HG02840 (cell line): ENCODE data around the gene TNFRSF11A.
A peak's percentile ranks its signal among the peaks of the same experiment; 100 is the strongest.

Experiments
- ATAC-seq: cut with Tn5 transposase; IDR thresholded peaks from one replicate; pipeline ENCODE4 v1.9.1; 2021; ENCODE audit warnings: mild to moderate bottlenecking, moderate library complexity, moderate number of reproducible peaks; ENCODE audit not compliant: unreplicated experiment, low FRiP score

The TNFRSF11A gene

GRCh38 chr18:62374410-62374965 lies 49.4 kb downstream of the TNFRSF11A start:
- ATAC-seq, result no peak

- no peak for ATAC-seq
These were observed 52.2 kb downstream of the TNFRSF11A start for GRCh38 chr18:62377131-62377807.

- ATAC-seq, result no peak
These were observed 53.9 kb downstream of the TNFRSF11A start for GRCh38 chr18:62379051-62379450.

GRCh38 chr18:62381373-62381772 lies 56.3 kb downstream of the TNFRSF11A start:
- ATAC-seq, result no peak

DNA sequence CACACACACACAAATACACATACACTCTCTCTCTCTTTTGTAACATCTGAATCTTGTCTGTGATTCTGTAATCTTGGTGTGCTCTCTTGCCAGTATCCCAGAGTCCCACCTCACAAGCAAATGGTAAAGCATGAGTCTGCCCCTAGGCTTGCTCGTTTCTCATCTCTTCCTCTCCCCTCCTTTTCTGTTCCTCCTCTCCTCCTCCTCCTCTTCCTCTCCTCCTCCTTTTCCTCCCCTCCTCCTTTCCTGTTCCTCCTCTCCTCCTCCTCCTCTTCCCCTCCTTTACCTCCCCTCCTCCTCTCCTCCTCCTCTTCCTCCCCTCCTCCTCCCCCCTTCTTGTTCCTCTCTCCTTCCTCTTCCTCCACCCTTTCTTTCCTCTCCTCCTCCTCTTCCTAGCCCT lies 59.0 kb downstream of the TNFRSF11A start:
- no peak for ATAC-seq

- ATAC-seq, result no peak
These were observed 59.5 kb downstream of the TNFRSF11A start for GRCh38 chr18:62384610-62385097.

- ATAC-seq, result no peak
These were observed 61.0 kb downstream of the TNFRSF11A start for GRCh38 chr18:62386091-62386490.

DNA sequence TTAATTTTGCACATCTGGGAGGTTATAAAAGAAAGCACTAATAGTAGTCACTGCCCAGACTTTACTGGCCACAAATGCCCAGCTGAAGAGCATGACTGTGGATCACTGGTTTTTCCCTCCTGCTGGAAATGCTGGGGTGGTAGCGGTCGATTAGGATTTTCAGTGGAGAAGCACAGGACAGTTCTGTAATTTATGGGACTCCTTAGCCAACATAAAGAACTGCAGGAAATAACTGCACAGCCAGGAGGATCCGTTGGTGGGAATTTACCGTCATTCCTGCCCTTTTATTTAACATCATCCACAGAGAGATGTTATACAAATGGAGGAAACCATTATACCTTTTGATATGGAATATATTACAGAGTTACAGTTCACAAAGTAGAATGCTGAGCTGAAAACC lies 61.5 kb downstream of the TNFRSF11A start:
- ATAC-seq, result no peak

DNA sequence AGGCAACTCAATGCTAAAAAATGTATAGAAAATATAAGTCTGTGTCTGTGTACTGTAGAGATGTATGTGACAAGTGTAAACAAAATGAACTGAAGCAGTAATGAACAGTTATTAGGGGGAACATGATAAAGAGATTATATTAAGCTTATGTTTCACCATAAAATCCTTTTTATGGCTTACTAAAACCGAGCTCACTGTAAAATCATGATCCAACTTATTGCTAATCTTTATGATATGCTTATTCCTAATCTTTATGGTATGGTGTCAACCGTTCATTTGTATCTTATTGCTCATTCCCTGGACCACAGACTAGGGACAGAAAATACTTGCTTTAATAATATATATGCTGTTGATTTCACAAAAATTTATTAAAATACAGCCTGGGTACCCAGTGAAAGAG lies 62.1 kb downstream of the TNFRSF11A start:
- no peak for ATAC-seq

DNA sequence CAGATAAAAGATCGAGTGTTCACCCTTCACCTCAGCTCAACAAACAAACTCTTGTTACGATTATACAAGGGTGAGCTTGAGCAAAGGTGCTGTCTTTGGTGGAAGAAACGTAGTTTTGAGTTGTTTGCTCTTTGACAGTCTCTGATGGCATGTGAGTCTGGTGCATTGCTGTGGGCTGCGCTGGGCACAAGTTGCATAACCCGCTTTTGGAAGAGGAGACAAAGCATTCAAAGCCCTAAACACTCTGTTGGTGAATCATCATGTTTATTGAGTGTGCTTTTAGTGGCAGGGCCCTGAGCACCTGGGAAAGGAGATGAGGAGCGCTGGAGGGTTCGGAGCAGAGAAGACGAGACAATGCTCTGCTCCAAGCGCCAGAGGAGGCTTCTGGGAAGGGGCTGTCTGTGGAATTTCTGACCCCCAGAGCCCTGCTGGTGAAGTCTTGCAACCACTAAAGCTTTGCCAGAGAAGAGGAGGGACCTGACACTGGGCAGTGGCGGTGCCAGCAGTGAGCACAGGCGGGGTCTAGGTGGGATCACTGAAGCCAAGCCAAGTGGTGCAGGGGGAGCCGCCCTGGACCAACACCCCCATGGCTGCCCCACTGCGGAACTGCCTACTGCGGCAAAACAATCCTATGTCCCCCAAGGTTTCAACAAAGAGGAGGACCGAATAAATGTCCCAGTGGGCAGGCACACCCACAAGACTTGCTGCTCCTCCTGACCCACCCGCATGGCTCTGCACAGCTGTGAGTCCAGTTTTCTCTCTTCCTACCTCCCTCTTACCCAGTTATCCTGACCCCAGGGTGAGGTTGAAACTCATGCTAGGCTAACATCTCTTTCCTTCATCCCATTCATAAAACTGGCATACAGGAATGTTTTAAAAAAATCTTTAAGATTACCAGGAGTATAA lies 64.0 kb downstream of the TNFRSF11A start:
- ATAC-seq, result no peak

GRCh38 chr18:62389761-62390481 lies 64.8 kb downstream of the TNFRSF11A start:
- ATAC-seq, result no peak

DNA sequence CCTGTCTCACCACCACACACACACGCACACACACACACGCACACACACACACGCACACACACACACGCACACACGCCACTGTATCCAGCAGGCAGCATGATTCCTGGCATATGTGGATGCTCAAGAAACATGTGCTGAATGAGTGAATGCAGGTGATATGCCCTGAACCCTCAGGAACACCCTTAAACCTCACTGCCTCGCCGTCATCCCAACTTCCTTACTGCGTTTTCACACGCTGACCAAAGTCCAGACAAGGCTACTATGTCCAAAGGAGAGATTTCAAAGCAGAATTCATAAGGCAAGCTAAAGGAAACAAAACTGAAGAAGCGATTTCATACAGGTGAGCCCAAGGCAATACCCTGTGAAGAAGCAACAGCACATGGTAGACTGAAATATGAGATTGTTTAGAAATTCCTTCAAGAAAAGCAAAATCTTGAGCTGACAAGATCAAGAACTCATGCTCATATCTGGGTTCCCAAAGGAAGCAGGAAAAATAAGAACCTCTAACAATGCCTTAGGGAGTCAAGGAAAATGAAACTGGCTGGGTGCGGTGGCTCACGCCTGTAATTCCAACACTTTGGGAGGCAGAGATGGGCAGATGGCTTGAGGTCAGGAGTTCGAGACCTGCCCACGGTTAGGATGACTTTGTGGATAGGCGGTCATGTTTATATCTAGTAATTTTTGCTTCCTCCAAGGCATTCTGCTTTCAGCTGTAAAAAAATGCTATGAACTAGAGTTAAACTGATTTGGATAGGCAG lies 69.1 kb downstream of the TNFRSF11A start:
- no peak for ATAC-seq

GRCh38 chr18:62396381-62396780 lies 71.3 kb downstream of the TNFRSF11A start:
- ATAC-seq, result no peak

DNA sequence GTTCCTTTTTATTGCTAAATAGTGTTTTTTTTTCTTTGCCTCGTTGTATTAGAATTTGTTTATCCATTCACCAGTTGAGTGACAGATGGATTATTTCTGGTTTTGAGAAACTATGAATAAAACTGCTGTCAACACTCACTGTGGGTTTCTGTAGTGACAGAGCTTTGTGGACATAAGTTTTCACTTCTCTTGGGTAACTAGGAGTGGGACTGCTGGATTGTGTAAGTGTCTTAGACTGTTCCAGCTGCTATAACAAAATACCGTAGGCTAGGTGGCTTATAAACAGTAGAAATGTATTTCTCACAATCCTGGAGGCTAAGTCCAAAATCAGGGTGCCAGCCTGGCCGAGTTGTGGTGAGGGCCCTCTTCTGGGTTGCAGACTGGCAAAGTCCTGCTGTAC lies 71.9 kb downstream of the TNFRSF11A start:
- no peak for ATAC-seq

- no peak for ATAC-seq
These were observed 73.2 kb downstream of the TNFRSF11A start for GRCh38 chr18:62398291-62398690.

DNA sequence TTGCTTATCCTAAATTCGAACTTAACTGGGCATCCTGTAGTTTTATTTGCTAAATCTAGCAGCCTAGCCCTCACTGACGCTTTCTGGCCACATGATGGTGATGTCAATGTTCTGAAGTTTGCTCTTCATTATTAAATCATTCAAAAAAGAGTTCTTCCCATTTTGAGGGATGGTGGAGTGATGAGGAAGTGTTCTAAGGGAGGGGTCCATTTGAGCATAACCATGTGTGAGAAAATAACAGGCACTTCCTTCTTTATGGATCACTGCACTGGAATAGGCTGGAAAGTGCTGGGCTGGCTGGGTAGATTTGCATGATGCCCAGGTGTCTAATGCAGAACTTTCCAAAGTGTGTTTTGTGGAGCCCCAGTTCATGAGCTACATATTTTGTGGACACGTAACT lies 74.2 kb downstream of the TNFRSF11A start:
- no peak for ATAC-seq

- peak; percentile 57 for ATAC-seq
These were observed 74.7 kb downstream of the TNFRSF11A start for GRCh38 chr18:62399781-62400308.

DNA sequence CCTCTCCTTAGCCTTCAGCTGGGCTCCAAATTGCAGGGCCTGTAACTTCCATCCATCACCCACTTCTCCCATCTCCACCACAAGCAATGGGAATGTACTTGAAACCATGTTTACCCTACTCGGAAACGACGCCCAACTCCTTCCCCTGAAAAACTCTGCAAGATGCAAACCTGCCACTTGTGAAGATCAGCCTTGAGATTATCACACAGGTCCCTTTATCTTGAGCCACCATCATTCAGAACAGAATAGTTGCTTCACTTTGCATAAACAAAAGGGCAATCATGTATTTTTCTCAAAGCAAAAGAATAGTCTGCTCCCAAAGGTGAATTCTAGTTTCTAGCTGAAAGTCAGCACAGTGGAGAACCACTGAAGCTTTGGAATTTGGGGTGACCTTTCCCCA lies 75.8 kb downstream of the TNFRSF11A start:
- no peak for ATAC-seq

- ATAC-seq, result no peak
These were observed 77.3 kb downstream of the TNFRSF11A start for GRCh38 chr18:62402342-62402948.
